IMR-90 (cell line): ENCODE data around the gene ZNF622. TPM values are rescaled to one million over a fixed set of nuclear protein-coding genes. Genes with fewer than 3 reads are reported as not detected.

Source experiments
- ATAC-seq: fragments of 200-7000 bp; cut with Tn5 transposase; 2 replicates; pipeline ENCODE4 v1.9.1; 2020; ENCODE audit warnings: low read depth, mild to moderate bottlenecking, moderate library complexity
- BruUV-seq: library from RNA; stranded (reverse); fragments of 400-500 nt; replicated peaks from 2 replicates; lab custom pipeline; 2021; lab: Mats Ljungman, UMichigan
- CTCF ChIA-PET: fragments of 300-600 bp; formaldehyde crosslinking; extraction: SDS; loops from one replicate; lab custom pipeline; 2021; ENCODE audit warnings: antibody characterized with exemption; lab: Yijun Ruan, JAX
- POLR2A ChIA-PET: fragments of 300-600 bp; sonication (Branson Sonifier 250); formaldehyde crosslinking; loops from one replicate; lab custom pipeline; 2022; ENCODE audit warnings: antibody characterized with exemption; ENCODE audit not compliant: unreplicated experiment; lab: Charles Lee
- DNase-seq: peaks from one replicate; pipeline ENCODE4 v3.0.0; 2013
- H2AFZ ChIP-seq: replicated peaks from 2 replicates; pipeline ENCODE3; 2013; ENCODE audit warnings: low read length, mild to moderate bottlenecking; ENCODE audit not compliant: poor library complexity
- H2AK5ac ChIP-seq: 2 replicates; pipeline ENCODE4 v1.6.1; 2013; ENCODE audit warnings: low read depth, low read length, inconsistent platforms
- H2AK9ac ChIP-seq: replicated peaks from 2 replicates; pipeline ENCODE3; 2013; ENCODE audit warnings: mild to moderate bottlenecking, low read depth, low read length, moderate library complexity; ENCODE audit not compliant: poor library complexity
- H2BK120ac ChIP-seq: 2 replicates; pipeline ENCODE4 v1.6.1; 2013; ENCODE audit warnings: low read depth, low read length, inconsistent platforms
- H2BK15ac ChIP-seq: 3 replicates; pipeline ENCODE4 v1.6.1; 2013; ENCODE audit warnings: low read depth, low read length, inconsistent platforms
- H2BK20ac ChIP-seq: 2 replicates; pipeline ENCODE4 v1.6.1; 2013; ENCODE audit warnings: low read depth, mild to moderate bottlenecking, inconsistent platforms, low read length, moderate library complexity
- H2BK5ac ChIP-seq: 2 replicates; pipeline ENCODE4 v1.6.1; 2013; ENCODE audit warnings: mild to moderate bottlenecking, low read depth, low read length, inconsistent platforms; ENCODE audit not compliant: poor library complexity, severe bottlenecking
- H3K14ac ChIP-seq: replicated peaks from 2 replicates; pipeline ENCODE4 v1.6.1; 2013; ENCODE audit warnings: low read depth, low read length, inconsistent platforms
- H3K18ac ChIP-seq: 2 replicates; pipeline ENCODE4 v1.6.1; 2013; ENCODE audit warnings: low read depth, low read length, control low read depth
- H3K23ac ChIP-seq: 2 replicates; pipeline ENCODE4 v1.6.1; 2013; ENCODE audit warnings: low read depth, low read length, inconsistent platforms
- H3K27ac ChIP-seq: 2 replicates; pipeline ENCODE4 v1.5.1; 2013; ENCODE audit warnings: mild to moderate bottlenecking, control low read depth, low read length; ENCODE audit not compliant: insufficient read depth
- H3K27me3 ChIP-seq: 2 replicates; pipeline ENCODE4 v1.6.1; 2013; ENCODE audit warnings: low read length; ENCODE audit not compliant: control insufficient read depth, insufficient read depth
- H3K36me3 ChIP-seq: 2 replicates; pipeline ENCODE4 v1.6.1; 2013; ENCODE audit warnings: low read length, mixed read lengths; ENCODE audit not compliant: control insufficient read depth, insufficient read depth
- H3K4ac ChIP-seq: 2 replicates; pipeline ENCODE4 v1.6.1; 2013; ENCODE audit warnings: low read depth, low read length, inconsistent platforms
- H3K4me1 ChIP-seq: 2 replicates; pipeline ENCODE4 v1.6.1; 2013; ENCODE audit warnings: low read length, mixed read lengths; ENCODE audit not compliant: control insufficient read depth, insufficient read depth
- H3K4me2 ChIP-seq: 2 replicates; pipeline ENCODE4 v1.6.1; 2013; ENCODE audit warnings: low read depth, mild to moderate bottlenecking, control low read depth, low read length, moderate library complexity
- H3K4me3 ChIP-seq: 2 replicates; pipeline ENCODE4 v1.5.1; 2013; ENCODE audit warnings: low read depth, mild to moderate bottlenecking, control low read depth, low read length, moderate library complexity; ENCODE audit not compliant: insufficient read depth
- H3K56ac ChIP-seq: 2 replicates; pipeline ENCODE4 v1.6.1; 2013; ENCODE audit warnings: low read length, inconsistent platforms; ENCODE audit not compliant: insufficient read depth; ENCODE audit errors: extremely low read depth
- H3K79me1 ChIP-seq, 2 experiments: 2 replicates each; pipeline ENCODE4 v1.6.1; 2013; ENCODE audit warnings: low read length in 2 of 2, inconsistent platforms in 1 of 2, low read depth in 1 of 2
- H3K9ac ChIP-seq: 2 replicates; pipeline ENCODE4 v1.6.1; 2013; ENCODE audit warnings: low read depth, low read length, control low read depth
- H3K9me1 ChIP-seq: 2 replicates; pipeline ENCODE4 v1.6.1; 2013; ENCODE audit warnings: low read length, inconsistent platforms; ENCODE audit not compliant: insufficient read depth
- H3K9me3 ChIP-seq: 2 replicates; pipeline ENCODE4 v1.6.1; 2013; ENCODE audit warnings: low read length; ENCODE audit not compliant: control insufficient read depth, insufficient read depth
- H4K20me1 ChIP-seq: 2 replicates; pipeline ENCODE4 v1.6.1; 2013; ENCODE audit warnings: low read length, inconsistent platforms; ENCODE audit not compliant: insufficient read depth
- H4K5ac ChIP-seq: 2 replicates; pipeline ENCODE4 v1.6.1; 2013; ENCODE audit warnings: mild to moderate bottlenecking, low read depth, low read length, control low read depth
- H4K8ac ChIP-seq, 2 experiments: 2 replicates each; pipeline ENCODE4 v1.6.1; 2013; ENCODE audit warnings: low read depth in 2 of 2, low read length in 2 of 2, control low read depth in 1 of 2, inconsistent platforms in 1 of 2
- H4K91ac ChIP-seq: 2 replicates; pipeline ENCODE4 v1.6.1; 2013; ENCODE audit warnings: low read depth, low read length, inconsistent platforms; ENCODE audit not compliant: insufficient read depth
- CEBPB ChIP-seq: IDR thresholded peaks from 2 replicates; pipeline ENCODE4 v1.6.1; 2012; ENCODE audit warnings: low read depth, low read length, improper control_type of control experiment
- ELK1 ChIP-seq: fragments of 150-350 bp; IDR thresholded peaks from 2 replicates; pipeline ENCODE4 v1.6.1; 2016; ENCODE audit warnings: low read depth, mild to moderate bottlenecking, low read length, moderate library complexity, borderline replicate concordance
- MXI1 ChIP-seq: IDR thresholded peaks from 2 replicates; pipeline ENCODE4 v1.6.1; 2012; ENCODE audit warnings: low read depth, mild to moderate bottlenecking, low read length, moderate library complexity, borderline replicate concordance
- NFE2L2 ChIP-seq: fragments of 150-350 bp; IDR thresholded peaks from 2 replicates; pipeline ENCODE4 v1.6.1; 2016; ENCODE audit warnings: low read depth, mild to moderate bottlenecking, low read length
- RAD21 ChIP-seq: IDR thresholded peaks from 2 replicates; pipeline ENCODE4 v1.6.1; 2012; ENCODE audit warnings: low read length, improper control_type of control experiment
- RFX5 ChIP-seq: IDR thresholded peaks from 2 replicates; pipeline ENCODE4 v1.8.0; 2012; ENCODE audit warnings: low read depth, mild to moderate bottlenecking, low read length, moderate library complexity
- WGBS, 2 experiments: methylation state at CpG; one replicate each; pipeline versions ENCODE4 v1.1.5 to v1.1.7; 2013; ENCODE audit warnings: missing lambda C conversion rate in 2 of 2; ENCODE audit not compliant: insufficient read length in 1 of 2; ENCODE audit errors: extremely low coverage in 2 of 2; 5-methylcytosine and 5-hydroxymethylcytosine counted together
- dilution Hi-C: fragments of 300-500 bp; cut with HindIII; formaldehyde crosslinking; loops from one replicate; pipeline ENCODE4 v1.14.3; 2018; ENCODE audit warnings: low sequenced_read_pairs; ENCODE audit not compliant: unreplicated experiment
- in situ Hi-C: fragments of 300-500 bp; cut with MboI; formaldehyde crosslinking; loops from 3 replicates; pipeline ENCODE4 v1.14.3; 2019; ENCODE audit warnings: low sequenced_read_pairs, inconsistent platforms, mixed read lengths
- intact Hi-C: fragments of 100-400 bp; cut with micrococcal nuclease; formaldehyde crosslinking; loops from 2 replicates; pipeline ENCODE4 v1.10.0; 2022
- polyA plus RNA-seq, 3 experiments: library from polyadenylated mRNA; depleted of rRNA; stranded (reverse); fragments of >200 nt; gene quantifications; 2 replicates each; pipeline ENCODE4 v1.2.3, GENCODE V29; 2012; ENCODE audit warnings: low replicate concordance in 1 of 3
- total RNA-seq: library from RNA; depleted of rRNA; stranded (reverse); fragments of >200 nt; gene quantifications from 2 replicates; pipeline ENCODE4 v1.2.3, GENCODE V29; 2012

Gene ZNF622
- total and polyA plus RNA-seq, 2 of the 4 experiments (the other 2 are of a cell fraction), result 19.5 to 49.3 TPM

GRCh38 chr5:16484081-16484480 is 18.5 kb upstream of the ZNF622 start:
- H3K9me3 ChIP-seq, result no peaks in the 10 kb centered on the region
- no peak overlapping the region for H3K56ac ChIP-seq
- no peak overlapping the region for H3K27ac ChIP-seq
- H2AFZ ChIP-seq, result no peak overlapping the region
- H3K18ac ChIP-seq, result no peak overlapping the region
- H3K9ac ChIP-seq, result no peak overlapping the region
- ATAC-seq (no peak), DNase-seq (no peak)
- H2AK5ac ChIP-seq, result no peak overlapping the region
- no peaks in the 10 kb centered on the region for H4K20me1 ChIP-seq
- in situ Hi-C loops (loop anchor here (10.0 to 25.0 kb wide), 2 partner anchors 181 to 1828 kb away; no protein-coding TSS in a partner anchor), dilution Hi-C loops (no loop called here), intact Hi-C loops (loop anchor here (10.0 kb wide), 1 partner anchor 1831 kb away; no protein-coding TSS in a partner anchor)
- no peak overlapping the region for H4K5ac ChIP-seq
- no peak for TF ChIP-seq RAD21
- no peak for TF ChIP-seq CEBPB
- no peak for TF ChIP-seq RFX5
- TF ChIP-seq ELK1, result no peak
- no peak for TF ChIP-seq NFE2L2
- no peak for TF ChIP-seq MXI1
- no peak overlapping the region for H3K4ac ChIP-seq
- no peaks in the 10 kb centered on the region for H3K4me1 ChIP-seq
- no peak overlapping the region for H3K4me2 ChIP-seq
- H3K9me1 ChIP-seq, result no peaks in the 10 kb centered on the region
- H2BK5ac ChIP-seq, result no peak overlapping the region
- H3K4me3 ChIP-seq, result no peak overlapping the region
- no peak overlapping the region for H4K8ac ChIP-seq
- 60% methylated on average over 1 of the region's 1 CpG; no CpG with 5 or more reads in 1 of the 2 experiments for WGBS, 2 experiments
- H2BK20ac ChIP-seq, result no peak overlapping the region
- H3K27me3 ChIP-seq, result peaks cover 31% of the 10 kb centered on the region
- no TSS peak for BruUV-seq
- no peaks in the 10 kb centered on the region for H3K36me3 ChIP-seq
- ChIA-PET POLR2A (no interaction called here), CTCF (interaction anchor here (0.6 kb wide), 1 partner anchor 15 kb away, joined by 3 read pairs; no protein-coding TSS in a partner anchor)
- H2BK120ac ChIP-seq, result no peak overlapping the region
- no peak overlapping the region for H3K14ac ChIP-seq
- H3K23ac ChIP-seq, result no peak overlapping the region
- H3K79me1 ChIP-seq, result no peaks in the 10 kb centered on the region
- H4K91ac ChIP-seq, result no peak overlapping the region
- H2BK15ac ChIP-seq, result no peak overlapping the region
- H2AK9ac ChIP-seq, result no peak overlapping the region
